DLD1 (cell line): ENCODE data around the gene TTC9C.
"Not testable (repeated sequence)": the region's sequence is repeated elsewhere in the genome, so short reads cannot be mapped to it uniquely, and the experiment has no call there.

ENCODE experiments used
- in situ Hi-C: cut with HindIII; loops from 2 replicates; pipeline ENCODE4 v1.10.0; 2017; ENCODE audit warnings: low sequenced_read_pairs

TTC9C gene

DNA sequence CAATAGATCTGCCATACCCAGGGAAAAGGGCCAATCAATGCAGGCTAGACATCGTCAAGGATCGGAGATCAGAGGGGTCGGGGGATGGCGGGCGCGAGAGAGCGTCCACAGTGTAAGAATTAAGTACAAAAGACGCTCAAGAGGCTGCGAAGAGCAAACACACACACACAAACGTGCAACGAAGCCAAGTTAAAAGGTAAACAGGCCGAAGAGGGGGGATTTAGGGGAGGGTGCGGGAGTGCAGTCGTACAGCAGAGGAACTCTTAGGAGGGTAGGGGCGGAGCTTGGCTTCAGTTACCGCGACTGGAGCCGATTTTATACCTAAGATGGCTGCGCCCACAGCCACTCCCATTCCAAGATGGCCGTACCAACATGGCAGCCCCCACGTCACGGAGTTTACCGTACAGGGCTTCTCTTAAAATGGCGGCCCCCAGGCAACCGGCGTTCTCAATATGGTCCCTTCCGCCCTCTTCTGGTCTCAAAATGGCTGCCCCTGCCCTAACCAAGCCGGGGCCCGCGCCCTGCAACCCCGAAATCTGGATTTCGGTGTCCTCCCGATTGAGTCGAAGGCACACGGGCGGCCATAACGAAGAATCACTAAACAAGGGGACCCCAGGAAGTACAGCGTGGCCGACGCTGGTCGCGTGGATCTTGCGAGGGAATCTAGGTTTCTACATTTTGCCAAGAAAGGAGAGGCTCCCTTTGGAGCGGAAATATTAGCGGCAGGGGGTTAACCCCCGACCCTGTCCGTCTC lies 18.9 kb upstream of the TTC9C start:
- in situ Hi-C loops = no loop called here

DNA sequence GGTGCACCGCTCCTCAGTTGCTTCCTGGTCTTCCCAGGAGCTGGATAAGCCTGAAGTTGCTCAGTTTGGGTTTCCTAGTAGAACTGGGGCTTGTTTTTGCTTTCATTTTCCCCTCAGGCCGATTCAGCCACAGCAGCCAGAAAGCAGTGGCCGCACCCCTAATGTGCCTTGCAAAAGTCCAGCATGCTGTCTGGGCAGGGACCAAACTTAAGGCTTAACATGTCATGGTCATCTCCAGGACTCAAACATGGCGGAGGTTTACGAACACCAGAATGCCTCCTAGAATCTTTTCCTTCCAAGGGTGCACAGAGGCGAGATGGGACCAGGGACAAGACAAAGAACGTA lies 18.3 kb upstream of the TTC9C start:
- in situ Hi-C loops = no loop called here

DNA sequence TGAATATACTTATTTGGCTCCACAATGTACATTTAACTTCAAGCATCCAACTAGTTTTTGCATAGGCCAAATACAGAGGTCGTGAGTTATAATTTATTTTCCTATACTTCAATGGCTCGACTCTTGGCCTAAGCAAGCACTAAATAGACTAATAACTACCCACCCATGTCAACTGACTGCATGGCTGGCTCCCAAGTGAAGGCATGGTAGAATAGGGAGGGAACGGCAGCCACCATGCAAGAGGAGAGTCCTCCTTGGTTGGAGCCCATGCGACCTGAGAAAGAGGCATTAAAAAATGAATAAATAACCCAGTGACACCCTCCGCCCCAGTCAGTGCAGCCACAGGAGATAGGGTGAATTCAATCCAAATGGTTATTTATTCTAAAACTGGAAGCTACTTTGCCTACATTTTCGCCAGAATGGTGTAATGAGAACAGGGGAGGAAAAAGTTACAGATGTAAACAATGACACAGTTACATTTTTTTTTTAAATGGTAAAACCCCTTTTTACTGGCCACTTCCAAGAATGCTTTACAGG lies 15.9 kb upstream of the TTC9C start:
- in situ Hi-C loops = no loop called here

DNA sequence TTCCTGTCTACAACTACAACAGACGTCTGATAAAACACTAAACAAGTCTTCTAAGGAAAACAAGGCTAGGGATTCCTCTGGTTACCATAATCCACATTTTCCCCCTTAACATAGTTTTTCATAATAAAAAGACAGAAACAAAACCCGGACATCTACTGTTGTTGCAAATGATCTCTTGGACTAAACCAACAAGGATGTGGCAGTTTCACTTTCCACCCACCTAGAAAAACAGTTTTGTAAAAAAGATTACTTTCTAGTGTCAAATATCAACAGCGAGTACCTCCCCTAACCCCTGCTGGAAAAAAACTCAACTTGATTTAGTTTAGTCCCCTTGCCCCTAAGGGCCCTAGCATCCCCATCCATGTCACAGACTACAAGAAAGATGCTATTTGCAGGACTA lies 15.4 kb upstream of the TTC9C start:
- in situ Hi-C loops = no loop called here

DNA sequence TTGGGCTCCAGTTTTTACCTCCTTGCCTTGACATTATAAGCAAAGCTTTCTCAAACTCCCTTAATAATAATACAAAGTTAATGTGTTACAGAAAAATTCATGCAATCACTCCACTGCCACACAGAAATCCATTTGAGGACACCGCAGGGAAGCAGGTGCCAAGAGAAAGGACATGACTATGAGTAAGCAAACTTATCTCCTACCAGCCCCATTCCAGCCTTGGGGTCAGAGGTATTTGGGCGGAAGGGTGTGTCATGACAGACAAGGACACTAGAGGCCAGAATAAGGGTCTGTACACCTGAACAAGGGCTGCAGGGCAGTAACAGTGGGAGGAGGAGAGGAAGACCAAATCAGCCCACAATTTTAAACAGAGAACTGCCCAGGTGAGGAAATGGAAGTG lies 14.9 kb upstream of the TTC9C start:
- in situ Hi-C loops = no loop called here

DNA sequence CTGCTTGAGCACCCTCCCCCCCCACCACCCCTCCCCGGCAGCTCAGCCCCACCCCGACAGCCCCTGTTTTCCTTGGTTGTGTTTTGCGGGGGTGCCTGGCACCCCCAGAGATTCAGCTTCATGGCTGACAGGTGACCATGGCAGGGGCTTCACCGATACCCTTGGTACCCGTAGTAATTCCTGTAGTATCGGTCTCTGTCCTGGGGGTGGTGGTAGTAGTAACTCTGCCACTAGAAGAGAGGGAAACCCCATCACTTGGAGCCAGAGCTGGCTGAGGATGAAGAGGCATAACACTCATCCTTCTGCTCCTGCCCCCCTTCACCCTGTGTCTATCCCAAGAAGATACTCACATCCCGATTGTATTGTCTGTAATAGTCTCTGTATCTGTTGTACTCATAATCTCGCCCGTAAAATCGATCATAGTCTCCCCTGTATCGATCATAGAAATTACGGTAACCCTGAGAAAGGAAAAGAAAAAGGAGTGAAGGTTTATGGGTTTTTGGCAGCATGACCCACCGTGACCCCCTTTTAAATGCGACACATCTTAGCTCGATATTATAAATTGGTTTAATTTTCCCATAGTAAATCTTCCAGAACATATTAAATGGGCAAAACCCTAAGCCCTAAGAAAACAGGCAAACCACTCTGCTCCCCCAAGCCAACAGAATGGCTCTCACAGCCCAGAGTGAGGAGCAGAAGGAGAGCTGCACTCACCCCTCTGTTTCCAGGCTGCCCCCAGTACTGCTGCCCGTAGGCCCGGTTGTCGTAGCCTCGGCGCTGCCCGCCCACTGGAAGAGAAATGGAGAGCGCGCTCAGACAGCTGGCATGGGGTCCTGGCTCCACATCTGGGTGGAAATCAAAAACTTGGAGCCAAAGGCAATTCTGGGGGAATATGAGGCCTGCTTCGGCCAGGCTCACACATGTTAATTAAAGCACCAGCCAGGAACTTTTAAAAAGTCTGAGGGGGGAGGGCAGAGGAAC lies 12.8 kb upstream of the TTC9C start:
- in situ Hi-C loops = no loop called here

DNA sequence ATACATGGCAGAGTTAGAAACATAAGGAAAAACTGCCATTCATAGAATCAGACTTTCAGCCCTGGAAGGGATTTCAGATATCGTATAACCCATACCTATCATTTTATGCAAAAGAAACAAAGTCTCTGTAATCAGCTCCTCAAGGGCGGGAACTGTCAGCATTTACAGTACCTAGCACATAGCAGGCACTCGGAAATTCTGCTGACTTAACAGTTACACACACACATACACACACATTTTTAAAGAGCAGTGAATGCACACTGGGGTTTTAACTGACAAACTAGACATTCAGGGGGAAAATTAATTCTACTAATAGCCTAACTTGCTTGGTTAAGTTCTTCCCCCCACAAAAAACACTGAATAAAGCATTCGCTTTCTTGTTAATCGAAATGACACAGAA lies 12.1 kb upstream of the TTC9C start:
- in situ Hi-C loops = no loop called here

DNA sequence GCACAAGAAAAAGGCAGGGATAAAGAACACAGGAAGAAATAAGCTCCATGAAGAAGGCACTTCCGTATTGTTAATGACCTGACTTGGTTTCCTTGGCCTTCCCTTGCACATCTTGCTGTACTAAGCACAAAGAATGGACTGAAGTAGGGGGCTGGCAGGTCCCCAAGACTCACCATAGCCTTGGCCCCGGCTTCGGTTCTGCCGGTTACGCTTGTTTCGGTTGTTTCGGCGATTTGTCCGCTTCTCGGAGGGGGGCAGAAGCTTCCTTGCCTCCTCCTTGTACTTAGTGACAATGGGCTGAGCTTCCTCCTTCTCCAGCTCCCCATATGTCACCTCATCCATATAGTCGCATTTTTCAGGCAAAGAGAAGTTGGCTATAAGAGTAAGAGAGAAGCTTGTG lies 11.5 kb upstream of the TTC9C start:
- in situ Hi-C loops = no loop called here

DNA sequence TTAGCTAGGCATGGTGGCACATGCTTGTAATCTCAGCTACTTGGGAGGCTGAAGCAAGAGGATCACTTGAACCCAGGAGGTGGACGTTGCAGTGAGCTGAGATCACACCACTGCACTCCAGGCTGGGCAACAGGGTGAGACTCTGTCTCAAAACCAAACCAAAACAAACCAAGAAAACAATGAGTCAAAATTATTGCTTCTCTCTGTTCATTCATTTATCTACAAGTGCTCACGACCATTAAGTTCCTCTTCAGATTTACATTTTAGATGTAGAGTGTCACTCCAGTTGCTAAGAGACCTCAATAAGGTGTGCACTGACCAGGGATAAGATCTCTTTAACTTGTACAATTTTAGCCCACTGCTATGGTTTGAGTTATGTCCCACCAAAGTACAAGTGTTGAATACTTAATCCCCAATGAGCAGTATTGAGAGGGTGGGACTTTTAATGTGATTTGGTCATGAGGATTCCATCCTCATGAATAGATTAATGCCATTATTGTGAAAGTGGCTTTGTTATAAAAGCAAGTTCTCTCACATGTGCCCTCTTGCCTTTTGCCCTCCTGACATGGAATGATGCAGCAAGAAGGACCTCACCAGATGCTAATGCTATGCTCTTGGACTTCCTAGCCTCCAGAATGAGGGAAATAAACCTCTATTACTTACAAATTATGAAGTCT lies 8.8 kb upstream of the TTC9C start:
- in situ Hi-C loops = no loop called here

DNA sequence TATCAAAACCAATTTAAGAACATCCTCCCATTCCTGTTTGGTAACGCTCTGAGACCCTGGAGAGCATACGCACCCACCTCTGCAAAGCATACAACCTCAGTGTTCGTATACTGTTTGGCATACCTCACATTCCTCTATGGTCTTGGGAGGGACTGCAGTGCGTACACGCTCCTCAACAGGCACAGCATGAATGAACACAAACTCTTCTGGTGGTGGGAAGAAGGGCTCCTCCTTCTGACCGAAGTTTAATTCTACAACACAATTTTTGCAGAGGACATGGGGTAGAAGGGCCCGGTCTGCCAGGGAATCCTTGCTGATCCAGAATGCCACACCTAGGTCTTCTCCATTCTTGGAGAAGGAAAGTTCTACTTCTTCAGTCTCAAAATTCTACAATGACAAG lies 6.3 kb upstream of the TTC9C start:
- in situ Hi-C loops = no loop called here

DNA sequence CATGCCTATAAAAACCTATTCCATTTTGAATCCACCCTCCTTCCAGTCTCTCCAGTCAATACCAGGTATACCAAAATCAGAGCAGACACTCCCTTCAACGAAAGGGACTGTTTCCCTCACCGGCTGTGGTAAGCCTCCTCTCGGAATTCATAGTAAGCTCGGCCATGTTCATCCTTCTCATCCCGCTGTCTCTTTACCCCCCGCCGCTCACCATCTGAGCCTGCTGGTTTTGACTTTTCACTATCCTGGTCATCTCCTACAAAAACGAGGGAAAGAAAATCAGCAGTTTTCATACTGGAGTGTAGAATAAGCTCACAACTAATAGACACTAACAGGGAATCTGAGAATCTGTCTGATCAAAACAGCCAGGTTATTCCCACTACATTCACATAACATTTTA lies 4.1 kb upstream of the TTC9C start:
- in situ Hi-C loops = no loop called here

DNA sequence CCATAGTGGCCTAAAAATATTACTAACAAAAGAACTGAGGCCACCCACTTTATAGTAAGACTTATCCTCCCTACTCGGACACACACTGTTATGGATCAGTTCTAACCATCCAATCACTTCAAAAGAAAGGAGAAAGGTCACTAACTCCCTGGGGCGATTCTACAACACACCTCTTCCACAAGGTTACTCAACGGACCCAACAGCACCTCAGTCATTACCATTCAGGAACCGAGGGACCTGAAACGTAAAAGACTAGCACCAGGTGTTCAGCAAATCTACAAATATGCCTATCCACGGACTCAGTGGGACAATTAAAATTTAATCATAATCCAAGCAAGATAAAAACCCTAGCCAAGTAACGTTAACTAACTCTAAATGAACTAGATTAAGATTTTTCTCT lies 2.6 kb upstream of the TTC9C start:
- in situ Hi-C loops = no loop called here

DNA sequence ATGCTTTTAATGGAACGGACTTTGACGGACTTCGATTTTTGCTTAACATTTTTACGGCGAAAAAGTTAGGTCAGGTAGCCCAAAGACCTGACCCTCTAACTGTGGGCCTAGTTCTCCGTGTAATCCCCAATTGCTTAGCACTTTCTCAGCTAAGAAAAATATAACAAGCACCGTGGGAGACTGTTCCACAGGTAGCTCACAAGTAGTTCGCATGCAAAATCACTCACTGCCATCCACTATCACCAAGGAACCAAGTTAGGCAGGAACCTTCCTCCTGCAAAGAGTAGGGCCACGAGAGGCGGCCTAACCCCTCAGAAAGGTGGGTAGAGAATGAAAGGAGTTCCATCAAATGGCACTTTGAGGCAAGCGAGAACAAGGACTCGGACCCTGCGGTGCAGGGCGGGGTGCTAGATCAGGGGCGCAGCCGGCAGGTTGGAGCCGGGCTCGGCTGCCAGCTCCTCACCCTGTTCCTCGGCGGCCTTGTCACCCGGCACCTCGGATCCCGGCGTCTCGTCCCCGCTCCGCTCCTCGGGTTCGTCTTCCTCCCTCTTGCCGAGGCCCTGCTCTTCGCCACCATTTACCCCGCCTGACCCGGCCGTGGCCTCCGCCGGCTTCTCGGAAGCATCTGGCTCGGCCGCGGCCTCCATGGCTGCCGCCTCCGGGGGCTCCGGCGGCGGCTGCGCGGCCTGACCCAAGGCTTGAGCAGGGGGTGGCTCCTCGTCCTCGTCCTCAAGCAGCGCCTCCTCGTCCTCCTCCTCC lies 2.0 kb upstream of the TTC9C start:
- in situ Hi-C loops = no loop called here

DNA sequence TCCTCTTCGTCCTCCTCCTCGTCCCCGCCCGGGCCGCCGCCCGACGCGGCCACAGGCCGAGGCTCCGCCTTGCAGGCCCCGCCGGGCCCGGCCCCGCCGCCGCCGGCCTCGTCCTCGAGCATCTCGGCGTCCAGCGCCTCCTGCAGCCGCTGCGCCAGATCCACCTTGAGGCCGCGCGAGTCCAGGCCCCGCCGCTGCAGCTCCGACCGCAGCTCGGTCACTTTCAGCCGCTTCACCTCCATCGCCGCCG lies 1.4 kb upstream of the TTC9C start:
- in situ Hi-C loops = no loop called here

DNA sequence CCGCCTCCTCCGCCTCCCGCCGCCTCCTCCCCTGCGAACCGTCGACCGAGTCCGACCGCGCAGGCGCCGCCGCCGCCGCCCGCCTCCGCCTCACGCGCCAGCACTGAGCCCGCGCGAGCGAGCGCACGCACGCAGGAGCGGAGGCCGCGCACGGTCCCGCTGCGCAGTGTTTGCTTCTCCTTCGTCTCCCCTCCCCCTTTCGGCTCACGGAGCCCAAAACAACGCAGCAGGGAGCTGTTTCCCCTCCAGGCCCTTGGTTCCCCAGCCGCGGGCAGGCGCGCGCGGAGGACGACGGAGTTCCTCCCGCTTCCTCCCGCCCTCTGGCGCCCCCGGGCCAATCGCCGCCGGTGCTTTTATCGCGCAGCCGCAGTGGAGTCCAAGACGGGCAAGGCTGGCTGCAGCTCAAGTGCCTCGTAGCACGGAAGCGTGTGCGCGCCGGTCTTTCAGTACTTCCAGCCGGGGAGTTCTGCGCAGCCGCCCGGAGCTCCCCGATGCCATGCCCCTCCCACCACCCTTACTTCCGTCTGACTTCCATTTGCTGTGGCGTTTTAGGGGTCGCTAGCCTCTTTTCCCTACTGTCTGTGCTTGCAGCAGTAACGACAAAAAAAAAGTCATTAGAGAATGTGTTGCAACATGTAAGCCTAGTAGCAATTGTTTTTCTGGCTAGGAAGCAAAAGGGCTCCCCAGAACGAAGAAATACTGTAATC lies 968 bp upstream of the TTC9C start, which contains the start of gene HNRNPUL2:
TSS of gene HNRNPUL2 (minus strand) at position 293 of the 707 bp plus-strand sequence. CDS start 301 bp downstream, outside the sequence.
- in situ Hi-C loops = no loop called here

DNA sequence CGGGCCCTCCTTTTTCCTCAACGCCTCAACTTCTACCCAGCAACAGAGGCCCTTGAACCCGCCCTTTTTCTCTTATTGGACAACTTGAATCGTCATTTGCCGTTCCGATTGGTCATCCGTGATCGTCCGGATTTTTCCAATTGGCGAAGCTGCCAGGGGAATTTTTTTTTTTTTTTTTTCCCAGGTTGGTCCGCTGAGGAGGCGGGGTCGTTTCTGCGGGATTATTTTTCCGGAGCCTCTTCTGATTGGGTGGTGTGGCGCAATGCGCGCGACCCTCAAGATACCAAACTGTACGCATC lies 465 bp upstream of the TTC9C start:
- in situ Hi-C loops = no loop called here

DNA sequence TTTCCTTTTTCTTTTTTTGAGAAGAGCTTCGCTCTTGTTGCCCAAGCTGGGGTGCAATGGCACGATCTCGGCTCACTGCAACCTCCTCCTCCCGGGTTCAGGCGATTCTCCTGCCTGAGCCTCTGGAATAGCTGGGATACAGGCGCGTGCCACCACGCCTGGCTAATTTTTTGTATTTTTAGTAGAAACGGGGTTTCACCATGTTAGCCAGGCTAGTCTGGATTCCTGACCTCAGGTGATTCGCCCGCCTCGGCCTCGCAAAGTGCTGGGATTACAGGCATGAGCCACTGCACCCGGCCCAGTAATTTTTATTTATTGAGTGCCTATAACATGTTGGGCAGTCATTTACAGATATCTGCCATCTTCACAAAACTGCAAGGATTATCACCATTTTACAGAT lies 1.8 kb downstream of the TTC9C start:
- in situ Hi-C loops = not testable (repeated sequence)

DNA sequence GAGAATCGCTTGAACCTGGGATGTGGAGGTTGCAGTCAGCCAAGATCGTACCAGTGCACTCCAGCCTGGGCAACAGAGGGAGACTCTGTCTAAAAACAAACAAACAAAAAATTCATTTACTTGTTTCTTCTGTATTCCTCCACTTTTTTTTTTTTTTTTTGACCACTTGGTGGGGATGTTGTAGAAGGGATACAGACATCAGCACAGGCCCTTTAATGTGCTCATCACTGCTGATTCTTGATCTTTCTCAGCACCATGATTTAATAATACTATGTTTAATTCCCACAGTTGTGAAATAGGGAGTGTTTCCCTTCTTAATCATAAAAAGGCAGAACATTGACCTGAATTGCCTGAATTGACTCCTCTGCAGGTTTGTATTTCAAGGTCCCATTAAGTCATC lies 4.5 kb downstream of the TTC9C start:
- in situ Hi-C loops = no loop called here

DNA sequence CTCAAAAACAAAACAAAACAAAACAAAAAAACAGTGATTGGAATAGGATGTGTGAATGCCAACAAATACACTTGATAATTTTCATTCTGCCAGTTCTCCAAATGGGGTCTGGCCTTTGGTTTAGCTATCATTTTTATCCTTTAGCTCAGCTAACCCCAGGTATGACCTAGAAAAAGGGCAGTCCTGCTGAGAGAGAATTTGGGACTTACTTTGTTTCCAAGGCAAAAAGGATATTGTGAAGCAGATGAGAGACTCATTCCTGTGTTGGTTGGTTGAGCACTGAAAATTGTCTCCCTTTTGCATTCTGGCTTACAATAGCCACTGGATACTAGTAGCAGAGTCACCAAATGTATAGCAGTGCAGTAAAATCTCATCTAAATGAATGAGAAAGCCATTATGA lies 8.9 kb downstream of the TTC9C start:
- in situ Hi-C loops = no loop called here

DNA sequence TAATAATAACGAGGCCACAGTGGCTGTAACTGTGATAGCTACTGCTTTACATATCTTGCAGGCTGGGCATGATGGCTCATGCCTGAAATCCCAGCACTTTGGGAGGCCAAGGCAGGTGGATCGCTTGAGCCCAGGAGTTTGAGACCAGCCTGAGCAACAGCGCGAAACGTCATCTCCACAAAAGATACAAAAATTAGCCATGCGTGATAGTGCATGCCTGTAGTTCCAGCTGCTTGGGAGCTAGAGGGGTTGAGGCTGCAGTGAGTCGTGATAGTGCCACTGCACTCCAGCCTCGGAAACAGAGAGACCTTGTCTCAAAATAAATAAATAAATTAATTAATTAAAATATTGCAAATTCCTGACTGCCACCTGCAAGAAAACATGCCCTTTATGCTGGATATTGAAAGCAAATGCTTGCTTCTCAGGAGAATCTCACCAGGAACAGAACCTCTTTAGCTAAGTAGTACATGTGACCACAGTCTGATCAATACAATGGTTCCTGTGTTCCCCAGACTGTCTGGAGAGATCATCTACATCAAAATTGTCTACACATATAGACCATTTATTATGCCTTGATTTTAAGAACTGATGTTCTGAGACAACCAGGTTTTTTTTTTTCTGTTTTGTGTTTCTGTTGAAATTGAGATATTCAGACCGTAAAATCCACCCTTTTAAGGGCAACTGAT lies 19.3 kb downstream of the TTC9C start:
- in situ Hi-C loops = no loop called here
